HCT116 (cell line): ENCODE results near the gene FGD5. TPM values are rescaled to one million over a fixed set of nuclear protein-coding genes. Genes with fewer than 3 reads are reported as not detected.

ENCODE experiments used
- ATAC-seq: fragments of 200-7000 bp; cut with Tn5 transposase; 2 replicates; pipeline ENCODE4 v1.9.1; 2020; ENCODE audit warnings: mild to moderate bottlenecking, moderate library complexity
- BruUV-seq: library from RNA; stranded (reverse); fragments of 400-500 nt; replicated peaks from 2 replicates; lab custom pipeline; 2021; lab: Mats Ljungman, UMichigan
- CTCF ChIA-PET: fragments of 300-600 bp; sonication (Branson Sonifier 250); formaldehyde crosslinking; loops from one replicate; lab custom pipeline; 2021; ENCODE audit warnings: antibody characterized with exemption; lab: Charles Lee
- POLR2A ChIA-PET: fragments of 300-600, 350-600 bp; sonication (Branson Sonifier 250); formaldehyde crosslinking; loops from one replicate; lab custom pipeline; 2021; ENCODE audit warnings: antibody characterized with exemption; lab: Charles Lee
- RAD21 ChIA-PET, 2 experiments: fragments of 300-600 bp; sonication (Branson Sonifier 250); formaldehyde crosslinking; loops; one replicate each; lab custom pipeline; 2023; ENCODE audit warnings: low total read pairs in 2 of 2; ENCODE audit not compliant: uncharacterized antibody in 2 of 2, unreplicated experiment in 2 of 2, low non-redundant PET in 1 of 2; lab: Charles Lee
- DNase-seq: peaks from one replicate; pipeline ENCODE4 v3.0.0-alpha.2; 2010; ENCODE audit warnings: low read depth, low spot score
- H2AFZ ChIP-seq: fragments of 200-600 bp; shearing (Covaris generic), sonication (generic); 2 replicates; pipeline ENCODE4 v1.6.1; 2017; ENCODE audit warnings: low read depth, mixed run types, mixed read lengths, antibody characterized with exemption, low read length; ENCODE audit not compliant: poor library complexity, severe bottlenecking
- H3K27ac ChIP-seq: 2 replicates; pipeline ENCODE4 v1.5.1; 2012; ENCODE audit warnings: low read depth, low read length
- H3K27me3 ChIP-seq: fragments of 200-600 bp; sonication (generic); 2 replicates; pipeline ENCODE4 v1.6.1; 2016; ENCODE audit warnings: mixed run types, low read length, mixed read lengths; ENCODE audit not compliant: insufficient read depth
- H3K36me3 ChIP-seq, 2 experiments: fragments of 200-500 bp in 1 of 2; fragments of 200-600 bp in 1 of 2; sonication (Bioruptor generic) in 1 of 2; sonication (generic) in 1 of 2; 2 replicates each; pipeline versions ENCODE4 v1.5.1 to v1.6.1; 2014 to 2016; ENCODE audit warnings: low read length in 2 of 2, inconsistent platforms in 1 of 2, mixed read lengths in 1 of 2, mixed run types in 1 of 2; ENCODE audit not compliant: insufficient read depth in 2 of 2, control insufficient read depth in 1 of 2
- H3K4me1 ChIP-seq, 2 experiments: fragments of 200-600 bp in 1 of 2; sonication (generic) in 1 of 2; 2 replicates each; pipeline versions ENCODE4 v1.5.1 to v1.6.1; 2012 to 2017; ENCODE audit warnings: low read length in 2 of 2, inconsistent platforms in 1 of 2, mild to moderate bottlenecking in 1 of 2, mixed read lengths in 1 of 2, mixed run types in 1 of 2, moderate library complexity in 1 of 2; ENCODE audit not compliant: insufficient read depth in 2 of 2, control insufficient read depth in 1 of 2
- H3K4me2 ChIP-seq: fragments of 200-600 bp; sonication (generic); 2 replicates; pipeline ENCODE4 v1.6.1; 2017; ENCODE audit warnings: mixed run types, low read length, mixed read lengths
- H3K4me3 ChIP-seq, 2 experiments: fragments of 200-600 bp in 1 of 2; sonication (generic) in 1 of 2; replicated peaks in 1 of 2; 2 replicates each; pipeline ENCODE4 v1.5.1; 2011 to 2016; ENCODE audit warnings: low read length in 2 of 2, control low read depth in 1 of 2, low read depth in 1 of 2, mild to moderate bottlenecking in 1 of 2, mixed read lengths in 1 of 2, mixed run types in 1 of 2
- H3K79me2 ChIP-seq: fragments of 200-600 bp; sonication (generic); 2 replicates; pipeline ENCODE4 v1.6.1; 2017; ENCODE audit warnings: mild to moderate bottlenecking, mixed run types, low read length, moderate library complexity, mixed read lengths; ENCODE audit not compliant: insufficient read depth
- H3K9ac ChIP-seq: fragments of 200-600 bp; sonication (generic); 2 replicates; pipeline ENCODE4 v1.6.1; 2016; ENCODE audit warnings: low read length, mixed read lengths
- H3K9me2 ChIP-seq: fragments of 200-600 bp; sonication (generic), shearing (Covaris generic); 2 replicates; pipeline ENCODE4 v1.6.1; 2017; ENCODE audit warnings: mixed run types, mild to moderate bottlenecking, moderate library complexity; ENCODE audit not compliant: insufficient read depth
- H3K9me3 ChIP-seq, 2 experiments: fragments of 200-500 bp in 1 of 2; fragments of 200-600 bp in 1 of 2; sonication (Bioruptor generic) in 1 of 2; sonication (generic) in 1 of 2; 2 replicates each; pipeline ENCODE4 v1.6.1; 2014 to 2017; ENCODE audit warnings: low read length in 2 of 2, mixed read lengths in 2 of 2, inconsistent platforms in 1 of 2, low read depth in 1 of 2, mild to moderate bottlenecking in 1 of 2, mixed run types in 1 of 2, moderate library complexity in 1 of 2; ENCODE audit not compliant: control insufficient read depth in 1 of 2, insufficient read depth in 1 of 2
- H4K20me1 ChIP-seq: fragments of 200-600 bp; sonication (generic), shearing (Covaris generic); 2 replicates; pipeline ENCODE4 v1.6.1; 2017; ENCODE audit warnings: mixed run types, mild to moderate bottlenecking, moderate library complexity; ENCODE audit not compliant: insufficient read depth
- CBX3 ChIP-seq: IDR thresholded peaks from 2 replicates; pipeline ENCODE4 v1.6.1; 2012; ENCODE audit warnings: low read depth
- CTCF ChIP-seq, 3 experiments: fragments of 200-600 bp in 1 of 3; sonication (generic) in 1 of 3; IDR thresholded peaks in 2 of 3; conservative IDR thresholded peaks in 1 of 3; 2 replicates each; pipeline ENCODE4 v1.5.1; 2012 to 2017; ENCODE audit warnings: low read depth in 2 of 3, low read length in 2 of 3, antibody characterized with exemption in 1 of 3, borderline replicate concordance in 1 of 3, control low read depth in 1 of 3, mild to moderate bottlenecking in 1 of 3, mixed read lengths in 1 of 3, mixed run types in 1 of 3, moderate library complexity in 1 of 3; ENCODE audit not compliant: insufficient read depth in 1 of 3
- EGR1 ChIP-seq: IDR thresholded peaks from 2 replicates; pipeline ENCODE4 v1.6.1; 2012; ENCODE audit warnings: low read depth
- FOSL1 ChIP-seq: IDR thresholded peaks from 2 replicates; pipeline ENCODE4 v1.6.1; 2012; ENCODE audit warnings: low read depth
- MAX ChIP-seq: IDR thresholded peaks from 2 replicates; pipeline ENCODE4 v1.6.1; 2012
- POLR2AphosphoS5 ChIP-seq: IDR thresholded peaks from 2 replicates; pipeline ENCODE4 v1.6.1; 2011; ENCODE audit warnings: mild to moderate bottlenecking, low read depth, low read length, moderate library complexity
- RAD21 ChIP-seq: IDR thresholded peaks from 2 replicates; pipeline ENCODE4 v1.6.1; 2012; ENCODE audit warnings: low read depth, mild to moderate bottlenecking
- intact Hi-C: fragments of 100-400 bp; cut with micrococcal nuclease; formaldehyde crosslinking; loops from 2 replicates; pipeline ENCODE4 v1.10.0; 2022
- total RNA-seq: library from RNA; stranded (reverse); gene quantifications from one replicate; pipeline ENCODE4 v1.2.1, GENCODE V29; 2021; ENCODE audit not compliant: unreplicated experiment

Gene FGD5
- total RNA-seq, 1 experiment from 2014 or later = 0.22 TPM

- ChIA-PET POLR2A (no interaction called here), CTCF (no interaction called here)
- BruUV-seq = no TSS peak
Observed at GRCh38 chr3:14871456-14872200, 52.9 kb downstream of the FGD5 start.

More at GRCh38 chr3:14871456-14872200, 52.9 kb downstream of the FGD5 start:
- DNase-seq (no peak), ATAC-seq (no peak)
- Histone ChIP-seq H3K36me3 (no peaks in the 10 kb centered on the region), H3K4me2 (no peak overlapping the region), H3K4me3 (no peak overlapping the region), H3K9ac (no peak overlapping the region), H3K27ac (no peak overlapping the region), H2AFZ (no peak overlapping the region), H3K9me3 (no peaks in the 10 kb centered on the region), H3K9me2 (no peaks in the 10 kb centered on the region), H4K20me1 (no peaks in the 10 kb centered on the region), H3K4me1 (no peaks in the 10 kb centered on the region), H3K27me3 (peaks cover 13% of the 10 kb centered on the region; the same call in 1 of the 2 replicates), H3K79me2 (no peaks in the 10 kb centered on the region)
- intact Hi-C loops = no loop called here
- RAD21 ChIA-PET = no interaction called here
- no peak for TF ChIP-seq CTCF (IDR thresholded peaks at IDR 0.05 in 2 of 3, conservative IDR thresholded peaks at IDR 0.05 in 1 of 3; ENCODE audit: borderline replicate concordance in 1 of 3, insufficient read depth in 1 of 3, low read depth in 2 of 3, low read length in 2 of 3)
- TF ChIP-seq RAD21 = no peak
- TF ChIP-seq MAX = no peak
- TF ChIP-seq FOSL1 = no peak
- TF ChIP-seq CBX3 = no peak
- TF ChIP-seq POLR2AphosphoS5 = no peak
- no peak for TF ChIP-seq EGR1
